HCT116 (cell line): ENCODE data around the gene PPID. TPM values are rescaled to one million over a fixed set of nuclear protein-coding genes. Genes with fewer than 3 reads are reported as not detected.

ENCODE experiments used
- ATAC-seq: fragments of 200-7000 bp; cut with Tn5 transposase; 2 replicates; pipeline ENCODE4 v1.9.1; 2020; ENCODE audit warnings: mild to moderate bottlenecking, moderate library complexity
- BruUV-seq: library from RNA; stranded (reverse); fragments of 400-500 nt; replicated peaks from 2 replicates; lab custom pipeline; 2021; lab: Mats Ljungman, UMichigan
- CTCF ChIA-PET: fragments of 300-600 bp; sonication (Branson Sonifier 250); formaldehyde crosslinking; loops from one replicate; lab custom pipeline; 2021; ENCODE audit warnings: antibody characterized with exemption; lab: Charles Lee
- POLR2A ChIA-PET: fragments of 300-600, 350-600 bp; sonication (Branson Sonifier 250); formaldehyde crosslinking; loops from one replicate; lab custom pipeline; 2021; ENCODE audit warnings: antibody characterized with exemption; lab: Charles Lee
- RAD21 ChIA-PET, 2 experiments: fragments of 300-600 bp; sonication (Branson Sonifier 250); formaldehyde crosslinking; loops; one replicate each; lab custom pipeline; 2023; ENCODE audit warnings: low total read pairs in 2 of 2; ENCODE audit not compliant: uncharacterized antibody in 2 of 2, unreplicated experiment in 2 of 2, low non-redundant PET in 1 of 2; lab: Charles Lee
- DNase-seq: peaks from one replicate; pipeline ENCODE4 v3.0.0-alpha.2; 2010; ENCODE audit warnings: low read depth, low spot score
- H2AFZ ChIP-seq: fragments of 200-600 bp; shearing (Covaris generic), sonication (generic); 2 replicates; pipeline ENCODE4 v1.6.1; 2017; ENCODE audit warnings: low read depth, mixed run types, mixed read lengths, antibody characterized with exemption, low read length; ENCODE audit not compliant: poor library complexity, severe bottlenecking
- H3K27ac ChIP-seq: 2 replicates; pipeline ENCODE4 v1.5.1; 2012; ENCODE audit warnings: low read depth, low read length
- H3K27me3 ChIP-seq: fragments of 200-600 bp; sonication (generic); 2 replicates; pipeline ENCODE4 v1.6.1; 2016; ENCODE audit warnings: mixed run types, low read length, mixed read lengths; ENCODE audit not compliant: insufficient read depth
- H3K36me3 ChIP-seq, 2 experiments: fragments of 200-500 bp in 1 of 2; fragments of 200-600 bp in 1 of 2; sonication (Bioruptor generic) in 1 of 2; sonication (generic) in 1 of 2; 2 replicates each; pipeline versions ENCODE4 v1.5.1 to v1.6.1; 2014 to 2016; ENCODE audit warnings: low read length in 2 of 2, inconsistent platforms in 1 of 2, mixed read lengths in 1 of 2, mixed run types in 1 of 2; ENCODE audit not compliant: insufficient read depth in 2 of 2, control insufficient read depth in 1 of 2
- H3K4me1 ChIP-seq, 2 experiments: fragments of 200-600 bp in 1 of 2; sonication (generic) in 1 of 2; 2 replicates each; pipeline versions ENCODE4 v1.5.1 to v1.6.1; 2012 to 2017; ENCODE audit warnings: low read length in 2 of 2, inconsistent platforms in 1 of 2, mild to moderate bottlenecking in 1 of 2, mixed read lengths in 1 of 2, mixed run types in 1 of 2, moderate library complexity in 1 of 2; ENCODE audit not compliant: insufficient read depth in 2 of 2, control insufficient read depth in 1 of 2
- H3K4me2 ChIP-seq: fragments of 200-600 bp; sonication (generic); 2 replicates; pipeline ENCODE4 v1.6.1; 2017; ENCODE audit warnings: mixed run types, low read length, mixed read lengths
- H3K4me3 ChIP-seq, 2 experiments: fragments of 200-600 bp in 1 of 2; sonication (generic) in 1 of 2; replicated peaks in 1 of 2; 2 replicates each; pipeline ENCODE4 v1.5.1; 2011 to 2016; ENCODE audit warnings: low read length in 2 of 2, control low read depth in 1 of 2, low read depth in 1 of 2, mild to moderate bottlenecking in 1 of 2, mixed read lengths in 1 of 2, mixed run types in 1 of 2
- H3K79me2 ChIP-seq: fragments of 200-600 bp; sonication (generic); 2 replicates; pipeline ENCODE4 v1.6.1; 2017; ENCODE audit warnings: mild to moderate bottlenecking, mixed run types, low read length, moderate library complexity, mixed read lengths; ENCODE audit not compliant: insufficient read depth
- H3K9ac ChIP-seq: fragments of 200-600 bp; sonication (generic); 2 replicates; pipeline ENCODE4 v1.6.1; 2016; ENCODE audit warnings: low read length, mixed read lengths
- H3K9me2 ChIP-seq: fragments of 200-600 bp; sonication (generic), shearing (Covaris generic); 2 replicates; pipeline ENCODE4 v1.6.1; 2017; ENCODE audit warnings: mixed run types, mild to moderate bottlenecking, moderate library complexity; ENCODE audit not compliant: insufficient read depth
- H3K9me3 ChIP-seq, 2 experiments: fragments of 200-500 bp in 1 of 2; fragments of 200-600 bp in 1 of 2; sonication (Bioruptor generic) in 1 of 2; sonication (generic) in 1 of 2; 2 replicates each; pipeline ENCODE4 v1.6.1; 2014 to 2017; ENCODE audit warnings: low read length in 2 of 2, mixed read lengths in 2 of 2, inconsistent platforms in 1 of 2, low read depth in 1 of 2, mild to moderate bottlenecking in 1 of 2, mixed run types in 1 of 2, moderate library complexity in 1 of 2; ENCODE audit not compliant: control insufficient read depth in 1 of 2, insufficient read depth in 1 of 2
- H4K20me1 ChIP-seq: fragments of 200-600 bp; sonication (generic), shearing (Covaris generic); 2 replicates; pipeline ENCODE4 v1.6.1; 2017; ENCODE audit warnings: mixed run types, mild to moderate bottlenecking, moderate library complexity; ENCODE audit not compliant: insufficient read depth
- CBX3 ChIP-seq: IDR thresholded peaks from 2 replicates; pipeline ENCODE4 v1.6.1; 2012; ENCODE audit warnings: low read depth
- EGR1 ChIP-seq: IDR thresholded peaks from 2 replicates; pipeline ENCODE4 v1.6.1; 2012; ENCODE audit warnings: low read depth
- ELF1 ChIP-seq: IDR thresholded peaks from 2 replicates; pipeline ENCODE4 v1.6.1; 2012; ENCODE audit warnings: low read depth, borderline replicate concordance
- EZH2 ChIP-seq: fragments of 200-600 bp; sonication (generic); IDR thresholded peaks from 2 replicates; pipeline ENCODE4 v1.6.1; 2017; ENCODE audit warnings: antibody characterized with exemption, mixed run types
- FOSL1 ChIP-seq: IDR thresholded peaks from 2 replicates; pipeline ENCODE4 v1.6.1; 2012; ENCODE audit warnings: low read depth
- JUND ChIP-seq: IDR thresholded peaks from 2 replicates; pipeline ENCODE4 v1.6.1; 2012
- POLR2A ChIP-seq: IDR thresholded peaks from 2 replicates; pipeline ENCODE4 v1.7.0; 2011; ENCODE audit warnings: borderline replicate concordance; ENCODE audit not compliant: insufficient read depth, insufficient read length; ENCODE audit errors: extremely low read depth
- POLR2AphosphoS5 ChIP-seq: IDR thresholded peaks from 2 replicates; pipeline ENCODE4 v1.6.1; 2011; ENCODE audit warnings: mild to moderate bottlenecking, low read depth, low read length, moderate library complexity
- SIN3A ChIP-seq: IDR thresholded peaks from 2 replicates; pipeline ENCODE4 v1.6.1; 2012; ENCODE audit warnings: low read depth
- SRF ChIP-seq: IDR thresholded peaks from 2 replicates; pipeline ENCODE4 v1.6.1; 2012; ENCODE audit warnings: low read depth
- TCF7L2 ChIP-seq: IDR thresholded peaks from 2 replicates; pipeline ENCODE4 v1.7.0; 2011; ENCODE audit warnings: borderline replicate concordance, inconsistent platforms; ENCODE audit not compliant: insufficient read depth, insufficient read length; ENCODE audit errors: extremely low read depth
- YY1 ChIP-seq: IDR thresholded peaks from 2 replicates; pipeline ENCODE4 v1.6.1; 2011; ENCODE audit warnings: low read length, low read depth, moderate library complexity, mild to moderate bottlenecking; ENCODE audit not compliant: insufficient replicate concordance; ENCODE audit errors: extremely low read depth
- ZFX ChIP-seq: fragments of 450-650 bp; IDR thresholded peaks from 2 replicates; pipeline ENCODE4 v1.6.1; 2017
- intact Hi-C: fragments of 100-400 bp; cut with micrococcal nuclease; formaldehyde crosslinking; loops from 2 replicates; pipeline ENCODE4 v1.10.0; 2022
- total RNA-seq: library from RNA; stranded (reverse); gene quantifications from one replicate; pipeline ENCODE4 v1.2.1, GENCODE V29; 2021; ENCODE audit not compliant: unreplicated experiment
- TF ChIP-seq, protein P1 (sequence below), 3 experiments: fragments of 200-600 bp in 1 of 3; sonication (generic) in 1 of 3; IDR thresholded peaks in 2 of 3; conservative IDR thresholded peaks in 1 of 3; 2 replicates each; pipeline ENCODE4 v1.5.1; 2012 to 2017; ENCODE audit warnings: low read depth in 2 of 3, low read length in 2 of 3, antibody characterized with exemption in 1 of 3, borderline replicate concordance in 1 of 3, control low read depth in 1 of 3, mild to moderate bottlenecking in 1 of 3, mixed read lengths in 1 of 3, mixed run types in 1 of 3, moderate library complexity in 1 of 3; ENCODE audit not compliant: insufficient read depth in 1 of 3
- TF ChIP-seq, protein P2 (sequence below): IDR thresholded peaks from 2 replicates; pipeline ENCODE4 v1.6.1; 2012

Gene PPID
- total RNA-seq, 1 experiment from 2014 or later = 48.2 TPM

DNA sequence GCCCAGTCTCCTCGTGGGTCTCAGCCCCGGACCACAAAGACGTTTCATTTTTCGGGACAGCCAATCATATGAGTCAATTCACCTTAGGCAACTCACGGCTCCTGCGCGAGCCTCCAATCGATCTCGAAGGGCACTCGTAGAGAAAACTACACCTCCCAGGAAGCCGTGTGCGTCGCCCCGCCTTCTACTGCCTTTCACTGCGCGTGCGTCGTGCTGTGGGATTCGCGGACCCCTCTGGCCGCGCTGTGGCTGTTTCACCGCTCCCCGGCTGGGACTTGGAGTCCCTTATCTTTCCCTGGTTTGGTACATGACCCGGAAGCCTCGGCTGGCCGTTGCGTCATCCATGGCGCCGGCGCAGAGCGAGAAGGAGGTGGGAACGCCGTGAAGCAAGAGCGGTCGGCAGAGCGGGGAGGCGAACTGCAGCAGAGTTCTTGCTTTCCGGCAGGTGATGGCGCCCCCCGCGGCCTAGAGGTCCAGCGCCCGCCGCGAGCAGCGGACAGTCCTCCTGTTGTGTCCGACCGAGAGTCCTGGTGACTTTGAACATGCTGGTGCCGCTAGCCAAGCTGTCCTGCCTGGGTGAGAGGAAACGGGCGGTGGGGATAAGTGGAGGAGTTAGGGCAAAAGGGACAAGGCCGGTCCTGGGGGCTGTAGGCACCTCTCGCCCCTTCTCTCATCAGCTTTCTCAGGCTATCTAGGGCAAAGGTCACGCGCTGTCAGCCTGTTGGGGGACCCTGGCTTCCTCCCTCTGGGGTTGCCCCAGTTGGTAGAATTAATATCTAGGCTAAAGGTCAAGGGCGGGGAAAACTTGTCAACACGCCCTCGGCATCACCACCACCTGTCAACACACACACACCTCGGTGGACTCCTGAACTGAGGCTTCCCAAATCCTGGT, 51.0 kb downstream of the PPID start, which contains the start of gene ETFDH (continued):
- TF ChIP-seq, protein P1, sequence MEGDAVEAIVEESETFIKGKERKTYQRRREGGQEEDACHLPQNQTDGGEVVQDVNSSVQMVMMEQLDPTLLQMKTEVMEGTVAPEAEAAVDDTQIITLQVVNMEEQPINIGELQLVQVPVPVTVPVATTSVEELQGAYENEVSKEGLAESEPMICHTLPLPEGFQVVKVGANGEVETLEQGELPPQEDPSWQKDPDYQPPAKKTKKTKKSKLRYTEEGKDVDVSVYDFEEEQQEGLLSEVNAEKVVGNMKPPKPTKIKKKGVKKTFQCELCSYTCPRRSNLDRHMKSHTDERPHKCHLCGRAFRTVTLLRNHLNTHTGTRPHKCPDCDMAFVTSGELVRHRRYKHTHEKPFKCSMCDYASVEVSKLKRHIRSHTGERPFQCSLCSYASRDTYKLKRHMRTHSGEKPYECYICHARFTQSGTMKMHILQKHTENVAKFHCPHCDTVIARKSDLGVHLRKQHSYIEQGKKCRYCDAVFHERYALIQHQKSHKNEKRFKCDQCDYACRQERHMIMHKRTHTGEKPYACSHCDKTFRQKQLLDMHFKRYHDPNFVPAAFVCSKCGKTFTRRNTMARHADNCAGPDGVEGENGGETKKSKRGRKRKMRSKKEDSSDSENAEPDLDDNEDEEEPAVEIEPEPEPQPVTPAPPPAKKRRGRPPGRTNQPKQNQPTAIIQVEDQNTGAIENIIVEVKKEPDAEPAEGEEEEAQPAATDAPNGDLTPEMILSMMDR (IDR thresholded peaks at IDR 0.05 in 2 of 3, conservative IDR thresholded peaks at IDR 0.05 in 1 of 3; ENCODE audit: borderline replicate concordance in 1 of 3, insufficient read depth in 1 of 3, low read depth in 2 of 3, low read length in 2 of 3) = peak in 2 of 3 experiments; percentile 57; a peak in 4 of 6 replicates
- no peak for TF ChIP-seq EZH2
- no peak for TF ChIP-seq ZFX
- peak; percentile 2 for TF ChIP-seq POLR2A
- TF ChIP-seq ELF1 = peak; percentile 93
- peak; percentile 82 for TF ChIP-seq YY1
- TF ChIP-seq, protein P2, sequence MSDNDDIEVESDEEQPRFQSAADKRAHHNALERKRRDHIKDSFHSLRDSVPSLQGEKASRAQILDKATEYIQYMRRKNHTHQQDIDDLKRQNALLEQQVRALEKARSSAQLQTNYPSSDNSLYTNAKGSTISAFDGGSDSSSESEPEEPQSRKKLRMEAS = peak; percentile 82
- peak; percentile 74; the same call in 1 of the 2 replicates for TF ChIP-seq SRF
- no peak for TF ChIP-seq TCF7L2
- no peak for TF ChIP-seq FOSL1
- no peak; the same call in 1 of the 2 replicates for TF ChIP-seq POLR2AphosphoS5
- no peak for TF ChIP-seq EGR1
- no peak for TF ChIP-seq JUND
- peak; percentile 54 for TF ChIP-seq SIN3A

DNA sequence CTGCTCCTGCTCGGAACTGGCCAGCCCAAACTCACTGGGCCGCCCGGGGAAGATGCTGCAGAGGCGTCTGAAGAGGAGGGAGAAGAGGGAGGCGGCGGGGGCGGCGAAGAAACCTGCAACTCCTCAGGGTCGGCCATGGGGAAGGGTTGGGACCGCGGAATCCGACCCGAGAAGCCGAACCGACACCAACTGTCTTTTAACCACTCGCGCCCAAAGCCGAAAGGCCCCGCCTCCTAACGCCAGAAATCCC, 51.6 kb downstream of the PPID start, which contains the start of gene C4orf46:
C4orf46 (minus strand) TSS at position 223 of the 250 bp plus-strand sequence; CDS start at position 137, 86 bp downstream.
- peak within 1 kb of the TSS; percentile 86 for H3K4me2 ChIP-seq
- intact Hi-C loops = loop anchor here (5.0 kb wide), 2 partner anchors 51 to 776 kb away; partner anchors contain the start of gene PPID
- no peak for ATAC-seq
- H3K27ac ChIP-seq = peak within 1 kb of the TSS; percentile 70
- CTCF ChIA-PET = no interaction called here
- no peaks in the 10 kb centered on the region for H3K9me2 ChIP-seq
- H4K20me1 ChIP-seq = no peaks in the 10 kb centered on the region
- TF ChIP-seq POLR2A = peak; percentile 22
- no peak for TF ChIP-seq CBX3
- TF ChIP-seq, all 23 proteins: peak for 1
- Histone ChIP-seq H3K36me3 (peaks cover 0 to 4% of the 10 kb centered on the region in 2 experiments; a peak in 1 of 4 replicates), H3K4me1 (peaks cover 9 to 17% of the 10 kb centered on the region in 2 experiments; a peak in 3 of 4 replicates), H3K9me3 (no peaks in the 10 kb centered on the region), H3K79me2 (peaks cover 48% of the 10 kb centered on the region), H3K4me3 (peak within 1 kb of the TSS; percentile 80 to 86), H2AFZ (peak within 1 kb of the TSS; percentile 63), H3K27me3 (no peaks in the 10 kb centered on the region), H3K9ac (peak within 1 kb of the TSS; percentile 91)
- POLR2A ChIA-PET = no interaction called here
- no TSS peak for BruUV-seq
- RAD21 ChIA-PET = no interaction called here
- DNase-seq = no peak
